Suprapubic skin (tissue), 4 donors: ENCODE measurements around the gene S100A16.

Source experiments
- CTCF ChIP-seq, 2 donors: fragments of 200-600 bp in 1 of 2; fragments of 450-650 bp in 1 of 2; sonication (generic) in 1 of 2; IDR thresholded peaks; one replicate each; pipeline ENCODE4 v1.5.1; 2016 to 2019; ENCODE audit warnings: antibody characterized with exemption in 2 of 2, mild to moderate bottlenecking in 1 of 2, moderate library complexity in 1 of 2
- EP300 ChIP-seq: sonication (generic); formaldehyde crosslinking; IDR thresholded peaks from one replicate; pipeline ENCODE4 v1.6.1; 2017; ENCODE audit warnings: antibody characterized with exemption
- POLR2A ChIP-seq, 2 donors: fragments of 450-650 bp; IDR thresholded peaks; one replicate each; pipeline ENCODE4 v1.6.1; 2017; ENCODE audit warnings: antibody characterized with exemption in 2 of 2, mild to moderate bottlenecking in 2 of 2, moderate library complexity in 2 of 2
- POLR2AphosphoS5 ChIP-seq, 3 donors: sonication (generic); formaldehyde crosslinking; IDR thresholded peaks; one replicate each; pipeline ENCODE4 v1.6.1; 2017; ENCODE audit warnings: antibody characterized with exemption in 3 of 3

GRCh38 chr1:153608742-153609584, 4.0 kb downstream of the S100A16 start:
- no peak for TF ChIP-seq CTCF (IDR thresholded peaks at IDR 0.05)
- no peak for TF ChIP-seq EP300
- TF ChIP-seq POLR2A (IDR thresholded peaks at IDR 0.05): no peak
- TF ChIP-seq POLR2AphosphoS5 (IDR thresholded peaks at IDR 0.05): no peak
